Measurements from ENCODE around the gene SRGAP1.
A peak's percentile ranks its signal among the peaks of the same experiment; 100 is the strongest.

Gene SRGAP1

DNA sequence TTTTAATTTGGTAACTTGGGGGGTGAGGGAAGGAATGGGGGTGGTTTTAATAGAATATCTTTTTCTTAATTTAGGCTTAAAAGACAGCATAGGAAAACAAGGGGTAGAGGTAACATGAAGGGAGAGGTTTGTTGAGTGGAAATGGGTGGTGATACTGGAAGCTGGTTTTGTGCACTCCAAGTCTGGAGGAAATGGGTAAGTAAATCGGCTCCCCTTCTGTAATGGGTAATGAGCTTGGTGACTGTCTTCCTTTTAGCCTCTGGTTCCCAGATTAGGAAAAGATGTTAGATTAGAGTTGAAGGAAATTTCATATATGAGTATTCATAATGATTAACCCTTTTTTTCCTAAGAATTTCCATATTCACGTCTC is 122.1 kb downstream of the SRGAP1 start:
- DNase-seq (ENCODE audit: low read depth), result no peak

DNA sequence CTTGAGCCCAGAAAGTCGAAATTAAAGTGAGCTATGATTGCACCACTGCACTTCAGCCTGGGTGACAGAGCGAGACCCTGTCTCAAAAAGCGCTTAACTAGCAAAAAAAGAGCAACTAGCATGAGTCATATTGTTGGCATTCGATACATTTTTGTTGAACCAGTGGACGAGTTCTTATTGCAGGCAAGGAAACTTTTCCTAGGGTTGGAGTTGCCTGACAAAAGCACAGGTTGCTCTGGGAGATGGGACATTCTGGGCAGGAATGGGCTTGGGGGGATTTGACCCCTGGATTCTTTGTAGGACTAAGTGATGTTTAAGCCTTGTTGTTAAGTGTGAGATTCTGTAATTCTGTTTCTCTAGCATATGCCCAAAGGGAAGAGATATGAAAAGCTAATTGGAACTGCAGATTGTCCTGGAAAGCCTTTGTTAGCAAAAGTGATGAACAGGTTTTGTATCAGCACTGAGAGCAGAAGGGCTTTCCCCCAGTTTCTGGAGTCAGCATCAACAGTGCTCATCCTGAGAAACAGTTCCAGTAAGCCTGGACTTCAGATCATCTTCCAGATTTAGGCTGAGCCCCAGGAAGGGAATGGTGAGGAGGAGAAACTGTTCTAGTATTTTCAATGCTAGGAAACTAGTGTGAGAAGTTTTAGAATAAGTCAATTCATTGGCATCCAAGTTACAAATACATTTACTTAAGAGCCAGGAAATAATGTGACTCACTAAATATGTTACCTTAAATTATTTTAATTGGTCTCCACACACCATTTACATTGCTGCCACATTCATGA is 123.1 kb downstream of the SRGAP1 start:
- DNase-seq (ENCODE audit: low read depth), result peak; percentile 40

DNA sequence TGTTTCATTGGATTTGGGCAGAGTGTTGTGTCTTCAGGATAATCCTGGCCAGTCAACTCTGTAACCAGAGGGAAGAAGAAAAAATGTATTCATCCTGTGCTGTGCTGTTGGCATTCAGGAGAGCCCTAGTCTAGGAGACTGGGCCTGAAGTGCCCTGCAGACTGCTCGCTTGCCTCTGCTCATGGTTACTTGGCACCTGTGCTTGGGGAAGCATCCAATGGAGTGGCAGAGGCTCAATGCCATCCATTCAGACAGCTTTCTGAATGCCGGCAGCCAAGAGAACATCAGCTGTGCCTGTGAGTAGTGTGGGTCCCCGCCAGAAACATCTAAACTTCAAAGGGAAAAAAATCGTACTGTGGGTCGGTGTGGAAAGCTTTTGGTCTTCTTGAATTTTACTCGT is 124.2 kb downstream of the SRGAP1 start:
- no peak for DNase-seq (ENCODE audit: low read depth)

DNA sequence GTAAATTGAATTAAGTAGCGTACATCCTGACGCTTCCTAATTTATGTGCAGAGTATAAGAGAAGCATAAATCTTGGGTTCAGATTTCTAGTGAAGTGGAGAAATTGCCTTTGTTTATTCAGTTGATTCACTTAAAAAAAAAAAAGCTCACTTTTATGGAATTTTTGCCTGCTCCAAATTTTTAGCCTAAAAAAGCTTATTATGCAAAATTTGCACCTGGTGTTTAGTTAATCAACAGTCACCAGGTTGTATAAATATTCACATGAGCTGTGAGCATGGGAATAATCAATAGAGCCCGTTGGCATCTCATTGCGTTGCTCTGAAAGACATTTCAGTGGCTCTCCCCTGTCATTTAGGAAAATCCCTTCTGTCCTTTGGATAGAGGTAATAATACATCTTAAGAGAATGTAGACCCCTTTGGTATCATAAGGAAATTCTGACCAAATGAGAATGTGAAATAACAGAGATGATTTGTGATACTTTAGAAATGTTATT is 132.4 kb downstream of the SRGAP1 start:
- DNase-seq (ENCODE audit: low read depth), result no peak

DNA sequence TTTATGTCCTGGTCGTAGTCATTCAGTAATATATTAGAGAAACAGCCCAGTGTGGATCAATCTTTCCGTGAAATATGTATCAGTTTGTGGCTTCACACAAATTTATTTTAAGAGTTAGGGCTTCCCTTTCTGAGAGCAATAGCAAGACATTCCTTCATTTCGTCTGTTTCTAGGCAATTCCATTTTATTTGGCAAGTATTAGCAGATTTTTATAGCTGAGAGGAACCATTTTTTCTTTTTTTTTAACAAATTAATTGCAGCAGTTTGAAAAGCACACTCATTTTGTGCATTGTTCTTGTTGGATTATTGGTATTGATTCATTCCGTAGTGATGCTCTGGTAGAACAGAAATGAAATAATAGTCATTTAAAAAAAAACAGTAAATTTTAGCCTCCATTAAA is 132.9 kb downstream of the SRGAP1 start:
- no peak for DNase-seq (ENCODE audit: low read depth)

DNA sequence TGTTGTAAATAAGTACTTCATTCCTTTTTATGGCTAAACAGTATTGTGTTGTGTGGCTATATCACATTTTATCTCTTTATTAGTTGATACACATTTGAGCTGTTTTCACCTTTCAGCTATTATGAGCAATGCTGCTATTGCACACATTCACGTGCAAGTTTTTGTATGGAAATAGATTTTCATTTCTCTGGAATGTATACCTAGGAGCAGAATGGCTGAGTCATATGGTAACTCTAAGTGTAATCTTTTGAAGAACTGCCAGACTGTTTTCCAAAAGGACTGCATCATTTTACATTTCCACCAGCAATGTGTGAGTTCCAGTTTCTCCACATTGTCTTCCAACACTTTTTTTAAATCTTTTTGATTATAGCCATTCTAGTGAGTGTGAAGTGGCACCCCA is 134.0 kb downstream of the SRGAP1 start:
- DNase-seq (ENCODE audit: low read depth), result peak; percentile 90

DNA sequence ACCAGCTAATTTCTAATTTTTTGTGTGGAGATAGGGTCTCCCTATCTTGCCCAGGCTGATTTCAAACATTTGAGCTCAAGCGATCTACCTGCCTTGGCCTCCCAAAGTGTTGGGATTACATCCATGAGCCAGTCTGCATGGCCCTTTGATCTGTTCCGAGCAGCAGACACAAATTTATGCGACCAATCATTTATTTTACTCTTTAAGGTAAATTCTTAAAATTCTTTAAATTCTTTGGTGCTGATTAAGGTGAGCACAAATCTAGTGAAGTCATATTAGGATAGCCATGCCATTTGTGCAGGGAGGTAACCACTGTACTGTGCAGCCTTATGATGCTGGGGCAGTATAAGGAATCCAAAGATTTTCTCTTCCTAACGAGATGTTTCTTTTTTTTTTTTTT is 135.7 kb downstream of the SRGAP1 start:
- DNase-seq (ENCODE audit: low read depth), result no peak

DNA sequence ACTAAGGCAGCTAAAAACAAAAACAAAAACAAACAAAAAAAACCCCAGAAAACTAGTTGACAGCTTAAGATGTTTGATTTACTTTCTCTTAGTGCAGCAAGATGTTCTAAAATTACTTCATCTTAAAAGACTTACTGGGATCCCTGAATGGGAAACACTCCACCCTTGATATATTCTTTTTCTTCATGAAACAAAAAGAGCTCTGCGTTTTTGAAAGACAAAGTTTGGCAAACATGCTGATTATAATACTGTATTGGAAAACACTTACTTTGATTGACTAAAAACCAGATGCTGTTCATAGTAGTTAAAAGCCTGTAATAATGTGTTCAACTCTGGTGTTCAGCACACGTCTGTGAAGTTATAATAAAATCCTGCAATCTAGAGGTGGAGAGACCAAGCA is 136.8 kb downstream of the SRGAP1 start:
- no peak for DNase-seq (ENCODE audit: low read depth)

DNA sequence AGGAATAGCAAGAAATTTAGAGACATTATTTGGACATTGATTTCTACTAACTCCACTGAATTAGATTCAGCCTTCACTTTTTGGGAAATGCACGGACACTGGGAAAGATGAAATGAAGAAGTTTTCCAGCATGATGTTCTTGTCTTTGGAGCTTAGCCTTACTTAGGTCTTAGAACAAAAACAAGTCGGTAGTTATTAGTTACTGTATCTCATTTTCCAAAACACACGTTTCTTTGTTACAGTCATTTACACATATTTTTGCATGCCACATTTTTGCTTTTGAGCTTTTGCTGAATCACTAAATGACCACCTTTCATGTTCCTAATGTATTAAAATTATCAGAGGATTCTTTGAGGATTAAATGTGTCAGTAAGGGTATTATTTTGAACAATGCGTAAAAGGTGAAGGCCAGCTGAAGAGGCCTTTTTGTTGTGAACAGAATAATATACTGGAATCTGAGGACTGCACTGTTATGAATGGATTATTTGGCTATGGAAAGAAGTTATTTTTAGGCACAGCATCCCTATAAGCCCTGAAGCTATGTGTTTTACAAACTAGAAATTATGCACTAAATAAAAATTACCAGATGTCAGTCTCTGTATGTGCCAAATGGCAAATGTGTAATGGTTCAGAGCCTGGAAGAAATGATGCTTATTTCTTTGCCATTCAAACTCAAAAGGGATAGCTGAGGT is 138.2 kb downstream of the SRGAP1 start:
- DNase-seq (ENCODE audit: low read depth), result no peak

DNA sequence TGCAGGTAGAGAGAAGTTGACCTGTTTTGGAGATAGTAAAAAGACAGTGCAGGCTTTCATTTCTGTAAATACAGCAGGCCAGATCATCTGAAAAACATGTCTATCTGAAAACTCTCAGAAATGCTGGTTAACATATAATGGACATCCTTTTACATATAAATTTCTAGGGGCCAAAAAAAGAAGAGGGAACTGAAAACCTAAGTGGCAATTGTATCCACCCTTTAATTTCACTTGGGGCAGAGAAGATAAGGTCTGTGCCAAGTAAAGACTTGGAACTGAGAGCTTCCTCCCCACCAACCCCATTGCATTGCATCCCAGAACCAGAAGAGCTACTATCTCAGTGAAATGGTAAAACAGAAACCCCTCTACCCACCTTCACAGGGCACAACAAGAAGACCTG is 141.0 kb downstream of the SRGAP1 start:
- no peak for DNase-seq (ENCODE audit: low read depth)

DNA sequence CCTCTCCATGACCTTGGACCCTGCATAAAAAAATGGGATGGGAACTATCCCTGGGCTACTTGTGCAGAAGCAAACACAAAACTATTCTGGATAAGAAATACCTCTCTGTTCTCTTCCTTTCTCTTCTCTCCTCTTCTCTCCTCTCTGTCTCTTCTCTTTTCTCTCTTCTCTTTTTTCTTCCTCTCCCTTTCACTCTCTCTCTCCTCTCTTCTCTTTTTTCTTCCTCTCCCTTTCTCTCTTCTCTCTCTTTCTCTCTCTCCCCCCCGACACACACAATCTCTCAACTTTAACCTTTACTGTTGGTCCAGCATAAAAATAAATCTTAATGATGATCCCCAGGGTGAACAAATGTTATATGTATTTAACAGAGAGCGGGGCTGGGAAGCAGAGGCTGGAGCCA is 141.4 kb downstream of the SRGAP1 start:
- DNase-seq (ENCODE audit: low read depth), result no peak

DNA sequence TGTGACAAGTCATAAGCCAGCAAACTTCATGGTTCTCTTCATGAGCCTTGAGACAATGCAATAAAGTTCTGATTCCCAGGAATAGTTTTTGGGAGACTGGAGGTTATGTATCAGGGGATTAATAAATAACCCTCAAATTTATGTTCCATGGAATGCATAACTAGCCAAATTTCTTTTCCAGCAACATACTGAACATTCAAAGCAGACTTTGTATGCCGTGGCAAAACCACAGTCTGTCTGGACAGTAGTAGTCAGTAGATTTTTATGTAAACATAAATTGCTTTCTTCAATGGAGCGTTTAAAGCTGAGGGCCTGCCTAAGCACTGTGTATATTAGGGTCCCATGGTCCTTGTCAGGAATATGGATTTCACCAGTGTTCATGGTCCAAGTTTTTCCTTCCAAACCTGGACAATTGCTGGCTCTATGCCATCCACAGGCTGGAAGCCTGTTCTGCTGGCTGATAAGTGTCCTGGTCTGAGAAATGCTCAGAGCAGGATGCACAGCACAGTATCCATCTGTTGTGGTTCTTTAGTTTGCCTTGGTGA is 144.9 kb downstream of the SRGAP1 start:
- peak; percentile 59 for DNase-seq (ENCODE audit: low read depth)

DNA sequence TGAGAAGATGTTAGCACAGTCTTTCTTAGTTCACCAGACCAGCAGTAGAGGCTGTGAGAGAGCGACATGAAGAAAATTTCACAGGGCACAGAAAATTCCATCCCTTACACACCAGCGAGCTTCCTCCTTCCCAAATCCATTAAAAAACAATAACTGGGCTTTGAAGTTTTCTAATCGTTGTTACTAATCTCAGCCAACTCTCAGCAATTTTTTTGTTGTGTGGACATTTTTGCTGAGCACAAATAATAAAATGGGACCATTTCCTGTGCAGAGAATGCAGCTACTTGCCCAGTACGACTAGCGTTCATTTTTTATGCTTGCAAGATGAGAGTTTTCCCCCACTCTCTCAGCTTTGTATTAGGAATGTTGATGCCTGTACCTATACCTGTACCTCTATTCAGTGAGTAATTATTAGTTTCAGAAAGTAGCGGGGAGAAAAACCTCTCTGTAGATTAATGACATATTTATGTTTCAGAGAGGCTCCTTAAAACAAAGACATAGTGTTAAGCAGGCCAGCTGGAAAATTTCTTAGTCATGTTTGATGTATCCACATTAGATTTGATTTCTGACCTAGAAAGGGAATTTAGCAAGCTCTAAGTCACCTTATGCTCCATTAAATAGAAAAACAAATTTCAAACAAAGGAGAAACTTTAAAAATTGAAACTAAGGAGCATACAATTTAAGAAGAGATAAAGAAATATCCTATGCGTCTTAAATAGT is 146.5 kb downstream of the SRGAP1 start:
- peak; percentile 27 for DNase-seq (ENCODE audit: low read depth)

DNA sequence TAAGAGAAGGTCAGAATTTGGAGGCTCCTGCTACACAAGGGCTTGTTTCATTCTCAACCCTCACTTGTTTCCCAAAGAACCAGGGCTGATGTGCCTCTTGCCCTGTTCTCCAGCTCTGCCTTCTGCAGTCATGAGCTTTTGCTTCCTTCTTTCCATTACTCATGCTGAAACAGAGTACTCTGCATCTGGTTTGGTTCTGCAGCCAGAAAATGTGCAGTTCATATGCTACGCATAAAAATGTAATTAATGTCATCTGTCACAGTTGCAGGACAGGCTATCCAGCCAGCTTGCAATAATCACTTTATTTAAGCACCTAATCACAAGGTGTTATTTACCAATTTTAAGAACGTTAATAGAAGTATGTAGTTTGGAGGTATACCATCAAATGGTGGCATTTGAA is 150.2 kb downstream of the SRGAP1 start:
- no peak for DNase-seq (ENCODE audit: low read depth)

DNA sequence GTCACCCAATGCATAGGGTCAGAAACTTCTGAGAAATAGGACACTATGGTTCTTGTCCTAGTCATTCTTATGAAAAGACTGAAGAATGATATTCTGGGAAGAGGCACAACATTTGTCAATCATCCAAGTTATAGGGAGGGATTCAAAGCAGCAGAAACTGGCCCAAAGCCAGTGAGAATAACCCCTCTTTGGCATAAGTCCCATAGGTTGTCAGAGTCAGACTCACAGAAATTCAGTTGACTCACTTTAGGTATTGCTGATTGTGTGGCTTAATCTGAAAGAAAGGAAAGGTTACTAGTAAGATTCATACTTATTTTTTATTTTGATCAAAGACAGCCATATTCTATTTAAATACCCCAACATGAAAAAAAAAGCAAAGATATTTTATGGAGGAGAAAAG is 151.0 kb downstream of the SRGAP1 start:
- peak; percentile 37 for DNase-seq (ENCODE audit: low read depth)

DNA sequence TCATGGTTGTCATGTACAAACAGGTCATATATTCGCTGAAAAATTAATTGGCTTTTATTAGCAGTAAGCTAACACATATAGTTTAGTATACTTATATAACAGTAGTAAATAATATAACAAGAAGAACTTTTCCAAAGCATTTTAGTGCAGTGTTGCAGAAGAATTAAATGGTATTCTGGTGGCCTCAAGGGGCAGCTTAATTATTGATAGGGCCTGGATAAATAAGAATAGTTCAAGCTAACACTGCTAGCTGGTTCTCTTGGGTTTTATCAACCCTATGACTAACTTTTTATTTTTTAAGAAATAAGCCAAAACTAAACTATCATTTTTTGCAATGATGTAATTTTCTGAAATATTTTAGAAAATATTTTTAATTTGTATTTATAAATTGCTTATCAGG is 152.1 kb downstream of the SRGAP1 start:
- no peak for DNase-seq (ENCODE audit: low read depth)

DNA sequence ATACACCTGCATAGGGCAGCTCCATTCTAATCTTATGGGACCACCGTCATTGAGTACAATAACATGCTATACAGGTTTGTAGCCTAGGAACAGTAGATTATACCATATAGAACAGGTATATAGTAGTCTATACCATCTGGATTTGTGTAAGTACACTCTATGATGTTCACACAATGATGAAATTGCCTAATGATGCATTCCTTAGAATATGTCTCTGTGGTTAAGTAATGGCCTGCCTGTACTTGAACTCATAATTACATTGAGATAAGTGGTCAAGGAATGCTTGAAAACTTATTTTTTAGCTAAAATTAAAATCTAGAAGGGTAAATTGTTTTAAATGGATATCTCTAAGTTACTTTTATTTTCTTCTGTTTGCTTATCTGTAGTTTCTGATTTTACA is 152.7 kb downstream of the SRGAP1 start:
- DNase-seq (ENCODE audit: low read depth), result peak; percentile 74

DNA sequence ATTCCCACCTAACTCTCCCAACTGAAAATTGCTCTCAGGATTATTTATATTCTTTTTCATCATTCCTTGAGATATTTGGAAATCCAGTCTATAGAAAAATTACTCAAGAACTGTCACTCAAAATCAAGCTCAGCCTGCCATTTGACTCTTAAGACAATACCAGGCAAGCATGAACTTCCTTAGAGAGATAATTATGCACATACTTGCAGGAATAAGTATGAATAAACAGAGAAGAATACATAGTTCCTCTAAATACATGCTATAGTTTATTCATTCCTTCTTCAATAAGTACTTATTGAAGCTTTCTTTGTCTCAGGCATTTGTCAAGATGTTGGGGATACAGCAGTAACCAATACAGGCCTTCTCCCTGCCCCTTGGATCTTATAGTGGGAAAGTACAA is 154.1 kb downstream of the SRGAP1 start:
- no peak for DNase-seq (ENCODE audit: low read depth)

DNA sequence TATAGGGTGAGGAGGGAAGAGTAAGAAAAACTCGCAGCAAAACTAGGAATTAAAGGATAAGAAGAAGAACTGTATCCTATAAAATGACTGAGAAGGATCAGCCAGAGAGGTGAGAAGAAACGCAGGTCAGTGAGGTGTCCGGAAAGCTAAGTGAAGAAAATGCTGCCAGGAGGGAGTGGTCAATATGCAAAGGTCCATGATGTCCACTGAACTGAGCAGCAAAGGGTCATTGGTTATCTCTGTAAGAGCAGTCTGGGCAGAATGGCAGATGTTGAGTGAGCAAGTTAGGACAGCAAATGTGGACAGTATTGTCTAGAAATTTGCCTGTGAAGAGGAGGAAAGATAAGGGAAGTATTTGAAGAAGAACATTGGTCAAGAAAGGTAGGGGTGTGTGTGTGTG is 155.4 kb downstream of the SRGAP1 start:
- DNase-seq (ENCODE audit: low read depth), result no peak

DNA sequence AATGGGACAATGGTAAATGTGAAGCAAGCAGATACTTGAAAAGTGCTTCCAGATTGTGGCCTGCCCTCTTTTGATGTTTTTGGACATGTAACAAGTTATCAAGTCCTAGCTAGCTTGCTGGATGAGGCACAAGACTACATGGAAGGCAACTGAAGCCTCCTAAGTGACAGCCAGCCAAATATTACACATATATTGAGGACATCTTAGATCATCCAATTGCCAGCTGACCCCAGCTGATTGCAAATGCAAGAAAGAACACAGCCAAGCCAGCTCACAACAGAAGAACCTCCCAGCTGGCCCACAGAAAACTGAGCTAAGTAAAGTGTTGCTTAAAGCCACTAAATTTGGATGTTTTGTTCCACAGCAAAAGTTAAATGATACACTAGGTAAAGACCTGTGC is 156.9 kb downstream of the SRGAP1 start:
- DNase-seq (ENCODE audit: low read depth), result no peak

DNA sequence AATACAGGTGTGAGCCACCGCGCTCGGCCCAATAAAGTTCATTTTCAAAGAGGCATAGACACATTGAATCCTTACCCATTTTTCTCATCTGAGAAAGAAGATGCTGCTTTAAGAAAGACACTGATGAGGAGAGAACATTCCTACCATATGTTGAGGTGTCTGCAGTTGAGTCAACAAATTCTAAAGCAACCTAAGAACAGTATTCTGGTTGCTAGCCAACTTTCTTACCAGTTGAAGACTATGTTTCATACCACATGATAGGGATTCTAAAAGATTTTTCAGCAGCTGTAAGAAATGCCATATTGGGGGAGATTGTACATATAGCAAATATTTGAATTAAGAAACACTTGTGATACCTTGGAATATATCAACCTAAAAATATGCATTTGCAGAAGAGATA is 160.1 kb downstream of the SRGAP1 start:
- DNase-seq (ENCODE audit: low read depth), result peak; percentile 88

DNA sequence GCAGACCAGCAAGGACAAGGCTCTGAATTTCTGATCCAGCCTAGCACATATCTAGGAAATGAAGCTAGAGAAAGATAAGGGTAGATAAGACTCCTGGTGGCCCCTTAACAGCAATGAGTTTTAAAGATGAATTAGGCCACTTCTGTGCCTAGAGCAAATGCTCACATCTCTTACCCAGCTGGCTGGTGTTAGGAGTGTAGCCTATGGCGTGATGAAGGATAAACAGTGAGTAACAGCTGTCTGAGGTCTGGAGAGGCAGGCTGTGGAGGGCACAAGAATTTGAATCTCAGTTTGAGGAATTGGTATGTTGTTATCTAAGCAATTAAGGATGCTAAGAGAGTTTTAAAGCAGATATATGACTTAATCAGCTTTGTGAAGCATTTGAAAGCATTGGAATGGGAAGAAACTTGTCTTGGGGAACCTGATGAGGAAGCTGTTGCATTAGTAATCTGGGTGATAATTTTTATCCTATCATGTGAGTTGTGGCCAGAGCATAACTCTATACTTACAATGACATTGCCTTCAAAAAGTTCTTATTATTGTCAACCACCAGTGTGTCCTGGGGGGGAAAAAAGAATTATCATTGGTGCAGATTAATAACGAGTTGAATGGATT is 161.8 kb downstream of the SRGAP1 start:
- DNase-seq (ENCODE audit: low read depth), result peak; percentile 93
